SKM-1 (cell line): ENCODE data around the gene JPH2.
"Not testable (repeated sequence)": the region's sequence is repeated elsewhere in the genome, so short reads cannot be mapped to it uniquely, and the experiment has no call there.

Source experiments
- DNase-seq: peaks from one replicate; lab custom pipeline; 2025; ENCODE audit not compliant: unreplicated experiment; lab: John Stamatoyannopoulos, UW

Gene JPH2

DNA sequence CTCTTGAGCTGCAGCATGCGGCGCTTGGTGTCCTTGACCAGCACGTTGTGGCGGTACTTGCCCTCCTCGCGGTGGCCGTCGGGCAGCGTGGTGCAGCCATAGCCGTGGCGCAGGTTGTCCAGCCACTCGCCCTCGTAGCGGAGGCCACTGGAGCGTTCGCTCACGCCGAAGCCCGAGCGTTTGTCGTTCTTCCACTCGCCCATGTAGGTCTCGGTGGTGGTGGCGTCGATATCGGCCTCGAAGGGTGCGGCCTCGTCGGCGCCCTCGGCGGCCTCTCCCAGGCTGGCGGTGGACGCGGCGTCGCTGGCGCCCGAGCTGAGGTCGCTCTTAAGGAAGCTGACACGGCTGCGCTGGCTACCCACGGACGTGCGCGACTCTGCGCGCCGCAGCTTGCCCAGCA is 27.3 kb downstream of the JPH2 start:
- no peak for DNase-seq

DNA sequence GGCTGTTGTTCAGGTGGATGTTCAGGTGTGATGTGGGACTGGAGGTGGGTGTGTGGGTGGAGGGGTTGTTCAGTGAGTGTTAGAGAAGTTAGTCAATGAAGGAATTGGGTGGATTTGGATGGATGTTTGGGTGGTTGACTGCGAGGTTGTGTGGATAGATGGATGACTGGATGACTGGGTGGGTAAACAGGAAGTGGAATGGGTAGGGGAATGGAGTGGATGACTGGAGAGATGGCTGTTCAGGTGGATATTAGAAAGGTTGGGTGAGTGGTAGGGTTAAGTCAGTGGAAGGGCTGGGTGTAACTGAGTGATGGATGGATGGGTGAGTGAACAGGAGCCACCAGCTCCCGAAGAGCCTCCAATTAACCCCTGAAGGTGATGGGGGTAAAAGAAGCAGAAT is 27.9 kb downstream of the JPH2 start:
- DNase-seq, result no peak

DNA sequence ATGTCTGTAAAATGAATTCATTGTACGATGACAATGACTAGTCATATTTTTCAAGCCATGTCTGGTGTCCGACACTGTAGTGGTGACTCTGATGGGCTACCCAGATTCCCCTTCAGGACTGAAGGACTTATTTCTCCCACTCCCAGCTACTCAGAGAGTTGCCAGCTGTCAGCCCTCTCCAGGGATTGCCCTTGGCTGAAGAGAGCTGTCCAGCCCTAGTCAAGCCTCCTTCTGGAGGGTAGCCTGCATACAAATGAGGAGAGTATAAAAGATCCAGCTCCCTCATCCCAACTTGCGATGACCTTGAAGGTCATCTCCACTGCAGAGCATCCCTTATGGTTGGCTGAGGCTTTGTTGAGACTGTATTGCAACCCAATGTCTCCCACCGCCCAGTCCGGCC is 29.9 kb downstream of the JPH2 start:
- no peak for DNase-seq

DNA sequence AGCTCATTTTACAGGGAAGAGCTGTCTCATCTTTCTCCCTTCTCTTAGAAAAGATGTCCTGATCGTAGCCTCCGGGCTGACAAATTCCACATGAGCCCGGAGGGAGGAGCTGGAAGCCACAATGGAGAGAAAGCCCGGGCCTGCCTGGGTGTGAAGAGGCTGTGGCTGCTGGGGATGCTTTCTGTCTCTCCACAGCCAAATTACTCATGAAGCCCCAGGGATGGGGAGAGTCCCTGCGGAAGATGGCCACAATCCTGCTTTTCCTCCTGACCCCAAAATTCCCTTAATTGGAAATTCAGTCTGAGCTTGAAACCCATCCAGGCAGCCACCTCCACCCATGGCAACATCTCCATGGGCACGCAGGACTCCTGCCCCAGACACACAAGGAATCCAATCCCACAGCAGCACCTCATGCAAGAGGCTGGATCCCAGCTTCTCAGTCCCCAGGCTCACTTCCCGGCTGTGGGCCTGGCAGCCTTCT is 32.4 kb downstream of the JPH2 start:
- no peak for DNase-seq

DNA sequence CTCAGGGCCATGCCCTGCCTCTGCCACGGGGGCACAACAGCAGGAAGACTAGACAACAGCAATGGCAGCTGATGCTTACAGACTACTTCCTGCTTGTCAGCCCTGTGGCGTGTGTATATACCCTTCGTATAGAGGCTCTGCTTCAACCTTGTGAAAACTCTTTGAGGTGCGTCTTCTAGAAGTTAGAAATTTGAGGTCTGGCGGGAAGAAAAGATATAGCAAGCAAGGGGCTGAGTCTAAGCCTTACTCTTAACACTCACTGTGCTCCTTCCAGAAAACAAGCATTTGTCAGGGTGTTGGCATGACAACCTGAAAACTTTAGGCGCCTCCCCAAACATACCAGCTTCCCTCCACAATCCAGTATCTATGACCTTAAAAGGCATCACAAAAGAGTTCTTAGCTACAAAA is 33.3 kb downstream of the JPH2 start:
- no peak for DNase-seq

DNA sequence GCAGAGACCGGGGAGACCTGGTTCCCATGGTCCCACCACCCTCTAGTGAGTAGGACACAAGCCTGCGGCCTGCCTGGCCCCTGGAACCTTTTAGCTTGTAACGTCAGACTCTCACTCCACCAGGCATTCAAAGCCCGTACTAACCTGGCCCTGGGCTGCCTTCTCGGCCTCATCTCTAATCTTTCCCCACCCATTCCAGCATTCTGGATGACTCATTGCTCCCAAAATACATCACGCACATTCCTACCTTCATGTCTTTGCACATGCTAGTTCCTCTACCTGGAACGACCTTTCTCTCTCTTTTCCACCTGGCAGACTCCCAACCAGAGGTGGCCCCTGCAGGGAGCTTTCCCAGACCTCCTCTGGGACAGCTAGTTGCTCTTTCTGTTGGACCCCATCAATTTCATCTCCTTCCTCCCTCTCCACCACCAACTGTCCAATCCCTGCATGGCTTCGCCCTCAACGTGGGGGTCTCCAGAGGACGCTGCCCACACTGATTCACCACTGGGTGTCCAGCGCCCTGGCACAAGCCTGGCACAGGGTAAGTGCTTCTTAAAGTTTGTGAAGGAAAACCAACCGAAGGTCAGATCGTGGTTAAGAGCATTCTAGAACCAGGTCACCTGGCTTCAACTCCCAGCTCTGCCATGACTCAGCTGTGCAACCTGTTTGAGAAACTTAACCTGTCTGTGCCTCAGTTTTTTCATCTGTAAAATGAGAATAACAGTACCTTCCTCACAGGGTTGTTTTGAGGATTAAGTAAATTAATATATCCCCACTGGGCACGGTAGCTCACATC is 35.2 kb downstream of the JPH2 start:
- no peak for DNase-seq

DNA sequence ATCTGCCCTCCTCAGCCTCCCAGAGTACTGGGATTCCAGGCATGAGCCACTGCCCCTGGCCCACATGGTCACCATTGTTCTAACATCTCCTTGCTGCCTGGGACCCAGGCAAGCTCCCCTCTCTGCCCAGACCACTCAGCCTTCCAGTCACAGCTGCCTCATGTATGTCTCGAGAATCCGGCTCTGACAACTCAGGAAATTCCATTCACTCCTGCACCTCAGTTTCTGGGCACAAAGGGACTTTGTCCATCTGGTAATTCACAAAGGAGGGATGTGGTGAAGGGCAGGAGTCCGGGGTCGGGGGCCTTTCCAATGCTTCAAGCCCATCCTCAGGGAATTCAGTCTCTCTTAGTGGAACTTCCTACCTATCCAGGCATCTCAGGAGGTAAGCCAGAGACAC is 40.7 kb downstream of the JPH2 start:
- DNase-seq, result no peak

DNA sequence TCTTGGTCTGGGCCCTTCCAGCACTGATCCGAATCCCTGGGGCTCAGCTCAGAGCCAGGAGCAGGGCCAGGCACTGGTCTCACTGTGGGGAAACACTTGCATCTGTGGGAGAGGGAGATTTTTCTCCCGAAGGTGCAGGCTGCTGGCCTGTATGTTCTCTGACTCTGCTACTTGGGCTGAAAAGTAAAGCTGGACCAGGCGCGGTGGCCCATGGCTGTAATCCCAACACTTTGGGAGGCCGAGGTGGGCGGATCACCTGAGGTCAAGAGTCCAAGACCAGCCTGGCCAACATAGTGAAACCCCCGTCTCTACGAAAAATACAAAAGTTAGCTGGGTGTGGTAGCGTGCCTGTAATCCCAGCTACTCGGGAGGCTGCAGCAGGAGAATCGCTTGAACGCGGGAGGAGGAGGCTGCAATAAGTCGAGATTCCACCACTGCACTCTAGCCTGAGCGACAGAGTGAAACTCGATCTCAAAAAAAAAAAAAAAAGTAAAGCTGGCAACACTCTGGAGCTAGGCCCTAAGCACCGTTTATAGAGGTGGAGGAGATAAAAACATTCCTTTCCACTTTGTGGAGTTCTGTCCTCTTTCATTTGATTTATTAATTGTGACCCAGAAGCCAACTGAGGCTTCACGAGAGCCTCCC is 41.7 kb downstream of the JPH2 start:
- no peak for DNase-seq

DNA sequence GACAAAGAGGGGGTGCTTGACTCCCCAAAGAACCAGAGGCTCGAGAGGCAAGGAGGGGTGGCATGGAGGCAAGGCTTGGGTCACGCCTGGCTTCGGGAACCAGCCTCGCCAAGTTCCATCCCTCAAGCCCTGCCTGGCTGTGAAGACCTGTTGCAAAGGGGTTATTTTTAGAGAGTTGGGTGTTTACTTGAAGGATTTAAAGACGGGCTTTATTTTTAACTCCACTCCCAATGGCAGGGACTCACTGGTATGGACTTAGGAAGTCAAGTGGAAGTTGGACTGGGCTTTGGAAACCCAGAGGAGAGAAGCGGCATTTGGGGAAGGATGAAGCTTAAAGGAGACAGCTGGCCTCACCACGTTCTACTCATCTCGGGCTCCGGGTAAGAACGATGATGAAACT is 43.1 kb downstream of the JPH2 start:
- DNase-seq, result no peak

DNA sequence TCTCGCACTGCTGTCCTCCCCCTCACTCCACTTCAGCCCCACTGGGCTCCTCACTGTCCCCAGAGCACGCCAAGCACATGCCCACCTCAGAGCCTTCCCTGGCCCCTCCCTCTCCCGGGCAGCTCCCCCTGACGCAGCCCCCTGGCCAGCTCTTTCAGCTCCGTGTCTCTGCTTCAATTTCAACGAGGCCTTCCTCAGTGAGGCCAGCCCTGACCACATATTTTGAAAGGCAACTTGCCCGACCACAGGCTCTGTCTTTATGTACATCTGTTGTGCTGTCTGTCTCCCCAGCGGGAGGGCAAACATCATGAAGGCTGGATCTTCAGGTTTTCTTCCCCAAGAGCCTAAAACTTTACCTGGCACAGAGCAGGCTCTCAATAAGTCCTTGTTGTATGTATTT is 44.6 kb downstream of the JPH2 start:
- no peak for DNase-seq

DNA sequence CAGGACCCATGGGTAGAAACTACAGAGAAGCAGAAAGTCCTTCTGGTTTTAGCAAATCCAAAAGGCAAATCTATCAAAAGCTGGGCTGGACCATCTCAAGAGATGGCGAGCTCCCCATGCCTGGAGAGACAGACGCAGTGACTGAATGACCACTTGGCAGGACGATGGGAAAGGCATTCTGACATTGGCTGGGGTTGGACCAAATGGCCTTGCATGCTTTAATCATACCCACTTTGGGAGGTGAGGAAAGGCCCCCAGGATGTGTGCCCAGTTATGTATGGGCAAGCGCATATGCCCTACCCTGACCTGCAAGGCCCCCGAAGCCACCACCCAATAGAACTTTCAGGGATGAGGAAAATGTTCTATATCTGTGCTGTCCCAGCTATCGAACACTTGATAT is 45.1 kb downstream of the JPH2 start:
- DNase-seq, result no peak

DNA sequence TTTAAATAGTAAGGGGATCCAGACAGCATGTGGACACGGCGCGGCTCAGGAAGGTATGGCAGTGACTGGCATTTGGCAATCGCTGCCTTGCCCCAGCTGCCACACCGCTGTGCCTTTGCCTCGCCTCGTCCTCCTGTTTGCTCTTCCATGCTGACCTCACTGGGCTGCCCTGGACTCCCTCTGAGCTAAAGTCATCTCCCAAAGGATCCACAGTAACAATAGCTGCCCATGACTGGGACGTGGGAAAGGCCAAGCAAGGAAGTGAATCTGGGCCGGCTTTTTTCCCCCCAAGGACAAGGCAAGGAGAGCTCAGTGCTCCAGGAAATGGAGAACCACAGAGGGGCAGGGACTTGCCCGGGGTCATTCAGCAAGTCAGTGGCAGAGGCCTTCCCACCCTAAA is 48.1 kb downstream of the JPH2 start:
- DNase-seq, result no peak

DNA sequence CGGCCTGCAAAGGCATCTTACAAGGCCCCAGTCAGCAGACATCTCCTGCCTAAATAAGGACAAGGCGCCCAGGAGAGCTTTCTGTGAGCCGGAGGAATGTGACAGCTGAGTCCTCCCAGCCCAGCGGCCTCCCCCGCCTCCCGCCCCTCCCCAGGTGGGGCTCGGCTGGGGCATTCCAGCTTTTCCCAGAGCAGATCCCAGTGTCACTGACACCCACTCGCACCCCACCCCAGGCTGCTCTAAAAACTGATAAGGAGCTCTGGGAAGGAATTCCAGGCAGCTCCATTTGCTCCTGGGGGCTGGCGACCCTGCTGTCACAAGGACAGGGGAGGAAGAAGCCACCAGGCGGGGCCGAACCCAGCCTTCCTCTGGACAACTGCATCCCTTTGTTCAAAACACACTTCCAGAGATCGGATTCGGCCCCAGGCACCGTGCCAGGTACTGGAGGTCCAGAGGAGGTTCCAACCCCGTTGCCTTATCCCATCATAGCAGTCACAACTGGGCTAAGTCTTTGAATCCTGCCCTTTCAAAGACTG is 49.7 kb downstream of the JPH2 start:
- no peak for DNase-seq

DNA sequence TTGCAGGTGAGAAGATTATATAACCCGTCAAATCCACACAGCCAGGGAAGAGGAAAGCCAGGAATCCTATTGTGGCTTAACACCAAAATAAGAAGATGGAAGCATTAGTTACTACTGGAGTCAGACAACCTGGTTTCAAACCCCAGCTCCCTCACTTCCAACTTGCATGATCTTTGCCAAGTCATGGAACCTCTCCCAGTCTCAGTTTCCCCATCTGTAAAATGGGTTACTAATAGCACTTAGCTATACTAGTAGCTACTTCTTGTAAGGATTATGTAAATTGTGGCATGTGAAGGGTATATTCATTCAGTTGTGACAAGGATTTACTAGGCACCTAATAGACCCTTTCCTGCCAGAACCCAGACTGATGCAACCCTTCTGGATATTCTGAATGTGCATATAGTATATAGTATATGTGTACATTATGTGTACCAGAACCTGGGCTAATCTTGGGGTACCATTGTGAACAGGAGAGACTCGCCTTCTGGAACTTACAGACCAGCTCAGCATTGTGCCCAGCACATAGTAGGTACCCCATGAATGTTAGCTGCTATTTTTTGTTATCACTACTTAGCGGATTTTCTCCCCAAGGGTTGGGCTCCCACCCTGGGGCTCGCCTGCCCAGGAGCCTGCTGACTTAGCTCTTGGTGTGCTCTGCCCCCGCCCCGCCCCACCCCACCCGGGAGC is 50.3 kb downstream of the JPH2 start:
- DNase-seq, result no peak

DNA sequence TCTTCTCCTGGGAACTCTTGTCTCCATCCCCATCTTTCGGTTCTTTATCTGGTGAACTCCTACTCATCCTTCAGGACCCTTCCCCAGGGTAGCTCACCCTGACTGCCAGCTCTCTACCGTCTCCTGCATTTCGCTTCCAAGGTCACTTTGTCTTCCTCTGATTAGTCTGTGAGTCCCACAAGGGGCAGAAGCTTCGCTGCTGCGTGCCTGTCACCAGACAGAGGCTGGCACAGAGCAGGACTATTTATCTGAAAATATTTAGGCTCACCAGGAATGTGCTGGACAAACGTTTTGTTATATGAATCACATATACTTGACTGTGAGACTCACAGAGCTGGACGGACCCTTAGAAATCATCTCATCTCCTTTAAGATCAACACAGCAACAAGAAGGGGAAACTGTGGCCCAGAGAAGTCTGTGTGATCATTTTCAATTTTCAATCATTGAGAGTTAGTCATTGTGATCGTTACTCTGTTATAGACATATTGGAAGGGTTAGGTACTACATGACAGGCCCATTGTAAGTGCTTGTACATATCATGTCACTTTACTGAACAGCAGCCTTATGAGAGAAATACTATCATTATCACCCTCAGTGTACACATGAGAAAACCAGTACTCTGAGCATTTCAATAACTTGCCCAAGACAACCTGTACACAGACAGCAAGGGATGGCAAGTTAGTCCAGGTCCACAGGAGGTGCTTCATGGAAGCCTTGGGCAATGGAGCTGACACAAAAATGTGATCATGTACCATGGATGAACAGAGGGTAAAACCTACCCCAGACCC is 51.4 kb downstream of the JPH2 start:
- DNase-seq, result no peak

DNA sequence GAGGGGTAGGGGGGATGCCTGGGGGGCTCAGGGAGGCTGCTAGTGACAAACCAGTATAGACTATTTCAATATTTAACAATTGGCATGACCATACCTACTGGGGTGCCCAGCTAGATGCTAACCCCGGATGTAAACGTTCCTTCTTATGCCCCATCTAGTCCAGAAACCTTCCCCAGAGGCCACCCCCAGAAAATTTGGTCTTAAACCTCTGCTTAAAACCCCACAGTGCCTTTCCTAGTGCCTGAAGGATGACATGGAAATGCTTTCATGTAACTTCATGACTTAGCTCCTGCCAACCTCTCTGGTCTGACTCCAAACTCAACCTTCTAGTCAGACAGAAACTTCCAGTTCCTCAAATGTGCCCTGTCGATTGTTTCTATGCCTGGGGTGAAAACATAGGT is 52.0 kb downstream of the JPH2 start:
- DNase-seq, result peak; percentile 31

DNA sequence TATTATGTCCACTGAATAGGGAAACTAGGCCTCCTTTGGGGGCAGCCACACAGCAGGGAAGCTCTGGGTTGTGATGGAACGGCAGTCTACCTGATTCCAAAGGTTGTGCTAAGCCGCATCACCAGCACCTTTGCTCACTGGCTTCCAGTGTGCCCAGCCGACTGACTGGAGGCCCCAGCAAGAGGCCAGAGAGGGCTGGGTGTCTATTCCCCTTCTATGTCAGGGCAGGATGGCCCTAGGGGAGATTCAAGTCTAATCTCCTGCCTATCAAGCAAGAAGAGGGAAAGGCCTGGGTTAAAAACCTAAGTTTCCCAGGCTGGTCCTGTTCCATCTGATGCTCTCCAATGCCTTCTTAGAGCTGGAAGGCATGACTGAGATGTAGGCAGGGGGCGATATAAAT is 53.6 kb downstream of the JPH2 start:
- DNase-seq, result no peak

DNA sequence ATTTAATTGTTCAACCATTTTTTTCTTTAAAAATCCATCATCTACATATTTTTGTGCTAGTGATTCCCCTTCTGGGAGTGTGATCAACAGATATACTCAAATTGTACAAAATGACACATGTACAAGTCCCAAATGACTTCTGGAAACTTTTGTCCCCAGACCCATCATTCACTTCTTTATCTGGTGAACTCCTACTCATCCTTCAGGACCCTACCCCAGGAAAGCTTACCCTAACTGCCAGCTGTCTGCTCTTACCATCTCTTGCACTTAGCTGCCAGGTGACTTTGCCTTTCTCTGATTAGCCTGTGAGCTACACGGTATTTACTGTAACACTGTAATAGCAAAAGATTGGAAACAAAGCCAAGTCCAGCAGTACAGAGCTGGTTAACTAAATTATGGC is 55.3 kb downstream of the JPH2 start:
- DNase-seq, result no peak

DNA sequence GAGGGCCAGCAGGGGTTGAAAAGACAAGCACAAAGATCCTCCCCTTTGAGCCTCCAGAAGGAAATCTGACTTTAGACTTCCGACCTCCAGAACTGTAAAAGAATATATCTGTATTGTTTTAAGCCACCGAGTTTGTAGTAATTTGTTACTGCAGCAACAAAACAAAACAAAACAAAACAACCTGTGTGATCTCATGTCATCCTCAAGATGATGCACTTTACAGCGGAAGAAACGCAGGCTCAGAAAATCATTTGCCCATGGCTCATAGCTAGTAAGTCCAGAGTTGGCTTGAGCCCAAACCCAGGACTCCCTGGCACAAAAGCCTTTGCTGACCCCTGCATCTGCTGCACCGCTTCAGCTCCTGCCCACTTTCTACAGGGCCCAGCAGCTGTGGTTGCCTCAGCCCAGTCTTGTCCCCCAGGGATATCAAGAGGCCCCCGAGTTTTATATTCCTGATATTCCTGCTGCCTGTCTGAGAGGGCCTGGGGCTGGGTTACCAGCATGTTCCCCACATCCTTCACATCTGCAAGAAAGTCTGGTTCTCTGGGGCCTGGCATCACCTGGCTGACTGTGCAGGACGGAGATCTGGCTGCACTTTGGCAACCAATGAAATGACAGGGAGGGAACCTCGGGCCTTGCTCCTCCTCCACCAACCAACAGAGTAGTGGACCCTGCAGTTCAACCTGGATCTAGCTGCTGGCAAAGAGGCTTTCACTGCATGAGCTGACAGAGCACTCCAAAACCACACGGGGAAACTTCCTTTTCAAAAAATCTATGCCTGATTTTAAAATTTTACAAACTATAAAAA is 56.9 kb downstream of the JPH2 start:
- DNase-seq, result no peak

DNA sequence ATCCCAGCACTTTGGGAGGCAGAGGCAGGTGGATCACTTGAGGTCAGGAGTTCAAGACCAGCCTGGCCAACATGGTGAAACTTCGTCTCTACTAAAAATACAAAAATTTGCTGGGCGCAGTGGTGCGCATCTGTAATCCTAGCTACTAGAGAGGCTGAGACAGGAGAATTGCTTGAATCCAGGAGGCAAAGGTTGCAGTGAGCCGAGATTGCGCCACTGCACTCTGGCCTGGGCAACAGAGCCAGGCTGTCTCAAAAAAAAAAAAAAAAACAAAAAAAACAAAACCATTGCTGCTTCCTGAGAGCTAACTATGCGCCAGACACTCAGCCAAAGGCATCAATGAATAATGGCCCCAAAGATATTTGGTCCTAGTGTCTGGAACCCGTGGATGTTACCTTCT is 57.7 kb downstream of the JPH2 start:
- not testable (repeated sequence) for DNase-seq
